GM13977 (cell line): Measurements from ENCODE around the gene RHCG.
"Not testable (repeated sequence)": the region's sequence is repeated elsewhere in the genome, so short reads cannot be mapped to it uniquely, and the experiment has no call there.

Source experiments
- DNase-seq: peaks from one replicate; pipeline ENCODE4 v3.0.0; 2012; ENCODE audit warnings: low spot score
- in situ Hi-C: fragments of 300-500 bp; cut with MboI; formaldehyde crosslinking; loops from one replicate; pipeline ENCODE4 v1.12.0; 2022; ENCODE audit warnings: low sequenced_read_pairs, low pct_unique_long_range_greater_than_20kb, mixed read lengths, inconsistent platforms; ENCODE audit not compliant: unreplicated experiment
- TF ChIP-seq, protein P1 (sequence below): IDR thresholded peaks from 2 replicates; pipeline ENCODE4 v1.5.1; 2012; ENCODE audit warnings: mild to moderate bottlenecking, control low read depth; ENCODE audit not compliant: insufficient read depth; ENCODE audit errors: extremely low read depth, missing control alignments

The RHCG gene

DNA sequence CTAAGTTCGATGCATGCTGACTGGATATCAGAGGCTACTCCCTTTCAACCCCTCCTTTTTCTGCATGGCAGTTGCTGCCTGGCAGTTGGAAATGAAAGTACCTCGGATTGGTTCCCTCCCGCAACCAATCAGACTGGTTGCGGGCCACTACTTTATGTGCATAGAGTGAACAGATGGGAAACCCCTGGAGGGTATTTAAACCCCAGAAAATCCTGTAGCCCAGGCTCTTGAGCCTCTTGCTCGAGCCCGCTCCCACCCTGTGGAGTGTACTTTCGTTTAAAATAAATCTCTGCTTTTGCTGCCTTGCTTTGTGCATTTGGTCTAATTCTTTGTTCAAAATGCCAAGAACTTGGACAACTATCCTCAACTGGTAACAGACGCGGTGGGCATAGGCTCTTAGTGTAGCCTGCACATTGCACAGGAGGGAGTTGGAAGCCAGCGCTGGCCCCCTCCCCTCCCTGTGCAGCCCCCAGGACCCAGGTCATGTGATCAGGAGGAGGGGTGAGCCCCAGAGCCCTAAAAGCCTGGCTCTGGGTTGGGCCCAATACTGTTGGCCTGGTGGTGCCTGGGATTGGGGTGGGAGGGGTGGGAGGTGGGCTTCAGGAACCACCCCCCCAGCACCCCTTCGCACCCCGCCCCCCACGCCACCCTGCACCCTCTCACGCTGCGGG is 26.8 kb downstream of the RHCG start:
- in situ Hi-C loops: no loop called here
- TF ChIP-seq, protein P1, sequence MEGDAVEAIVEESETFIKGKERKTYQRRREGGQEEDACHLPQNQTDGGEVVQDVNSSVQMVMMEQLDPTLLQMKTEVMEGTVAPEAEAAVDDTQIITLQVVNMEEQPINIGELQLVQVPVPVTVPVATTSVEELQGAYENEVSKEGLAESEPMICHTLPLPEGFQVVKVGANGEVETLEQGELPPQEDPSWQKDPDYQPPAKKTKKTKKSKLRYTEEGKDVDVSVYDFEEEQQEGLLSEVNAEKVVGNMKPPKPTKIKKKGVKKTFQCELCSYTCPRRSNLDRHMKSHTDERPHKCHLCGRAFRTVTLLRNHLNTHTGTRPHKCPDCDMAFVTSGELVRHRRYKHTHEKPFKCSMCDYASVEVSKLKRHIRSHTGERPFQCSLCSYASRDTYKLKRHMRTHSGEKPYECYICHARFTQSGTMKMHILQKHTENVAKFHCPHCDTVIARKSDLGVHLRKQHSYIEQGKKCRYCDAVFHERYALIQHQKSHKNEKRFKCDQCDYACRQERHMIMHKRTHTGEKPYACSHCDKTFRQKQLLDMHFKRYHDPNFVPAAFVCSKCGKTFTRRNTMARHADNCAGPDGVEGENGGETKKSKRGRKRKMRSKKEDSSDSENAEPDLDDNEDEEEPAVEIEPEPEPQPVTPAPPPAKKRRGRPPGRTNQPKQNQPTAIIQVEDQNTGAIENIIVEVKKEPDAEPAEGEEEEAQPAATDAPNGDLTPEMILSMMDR: no peak

DNA sequence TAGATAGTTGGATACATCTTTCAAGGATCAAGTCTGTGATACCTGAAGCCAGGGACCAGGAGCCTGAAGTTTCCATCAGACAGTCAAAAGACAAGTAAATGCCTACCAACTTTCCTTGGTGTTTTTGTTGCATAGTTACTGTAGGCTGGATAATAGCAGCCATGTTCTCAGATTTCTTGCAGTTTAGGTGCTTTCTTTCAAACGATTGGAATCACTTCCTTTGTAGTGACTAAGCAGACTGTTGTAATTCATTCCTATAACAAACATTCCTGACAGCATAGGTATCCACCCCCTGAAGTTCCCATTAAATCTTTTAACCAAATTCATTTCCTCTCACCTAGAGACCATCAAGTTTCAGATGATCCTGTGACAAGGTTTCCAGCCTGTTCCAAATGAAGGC is 27.6 kb downstream of the RHCG start:
- in situ Hi-C loops, DNase-seq: not testable (repeated sequence)

More for the DNA sequence above, 26.8 kb downstream of the RHCG start:
- no peak for DNase-seq

DNA sequence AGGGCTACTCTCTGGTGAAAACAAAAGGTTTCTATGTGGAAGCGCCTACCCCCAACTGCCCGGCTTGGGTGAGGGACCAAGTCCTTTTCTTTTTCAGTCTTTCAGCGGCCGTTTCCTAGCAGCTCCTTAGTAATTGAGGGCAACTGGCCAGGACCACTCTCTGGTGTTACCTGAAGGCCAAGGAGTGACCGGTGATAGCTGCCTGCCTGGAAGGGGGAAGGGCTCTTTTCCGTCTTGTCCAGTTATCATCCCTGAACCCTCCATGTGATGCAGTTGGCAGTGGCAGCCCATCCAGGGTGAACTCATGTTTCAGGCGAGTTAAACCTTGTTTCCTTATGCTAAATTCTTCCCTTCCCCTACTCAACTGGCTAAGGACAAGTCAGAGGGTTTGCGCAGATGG is 33.3 kb downstream of the RHCG start:
- in situ Hi-C loops: no loop called here
- TF ChIP-seq, protein P1: no peak
- no peak for DNase-seq

DNA sequence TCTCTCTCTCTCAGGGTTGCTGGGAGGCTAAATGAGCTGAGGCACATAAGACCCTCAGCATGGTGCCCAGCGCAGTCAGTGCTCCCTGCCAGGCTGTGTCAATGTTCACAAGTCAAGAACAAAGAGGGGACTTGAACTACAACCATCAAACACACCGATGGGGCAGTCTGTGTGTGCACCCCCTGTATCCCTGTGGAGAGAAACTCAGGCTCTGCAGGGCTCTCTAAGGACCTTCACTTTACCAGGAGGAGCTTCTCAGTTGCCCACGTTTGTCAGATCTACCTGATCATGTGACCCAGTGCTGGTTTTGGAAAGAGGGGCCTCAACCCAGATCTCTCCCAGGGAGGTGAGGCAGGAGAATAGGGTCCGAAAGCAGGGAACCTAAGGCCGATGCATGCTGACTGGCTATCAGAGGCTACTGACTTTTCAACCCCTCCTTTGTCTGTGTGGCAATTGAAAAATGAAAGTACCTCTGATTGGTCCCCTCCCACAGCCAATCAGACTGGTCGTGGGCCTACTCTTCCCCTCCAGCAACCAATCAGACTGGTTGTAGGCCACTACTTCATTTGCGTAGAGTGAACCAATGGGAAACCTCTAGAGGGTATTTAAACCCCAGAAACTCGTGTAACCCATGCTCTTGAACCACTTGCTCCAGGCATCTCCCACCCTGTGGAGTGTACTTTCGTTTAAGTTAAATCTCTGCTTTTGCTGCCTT is 34.0 kb downstream of the RHCG start:
- DNase-seq: no peak
- in situ Hi-C loops: no loop called here
- TF ChIP-seq, protein P1: no peak

DNA sequence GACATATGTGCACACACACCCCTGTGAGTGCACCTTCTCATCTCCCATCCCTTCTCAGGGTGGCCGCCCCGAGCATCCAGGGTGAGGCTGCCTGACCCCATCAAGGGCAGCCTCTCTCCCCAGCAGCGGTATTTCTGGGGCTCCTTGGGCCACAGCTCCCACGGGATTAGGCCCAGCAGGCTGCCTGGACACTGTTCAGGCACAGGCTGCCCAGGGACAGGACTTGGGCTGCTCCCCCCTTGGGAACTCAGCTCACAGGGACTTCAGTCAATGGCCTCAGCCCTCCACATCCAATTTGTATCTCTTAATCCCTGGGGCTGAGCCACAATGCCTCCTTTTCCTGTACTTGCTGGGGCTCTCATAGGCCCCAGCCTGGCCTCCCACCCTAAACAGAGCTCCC is 35.0 kb downstream of the RHCG start:
- TF ChIP-seq, protein P1: no peak
- DNase-seq: no peak
- in situ Hi-C loops: no loop called here

DNA sequence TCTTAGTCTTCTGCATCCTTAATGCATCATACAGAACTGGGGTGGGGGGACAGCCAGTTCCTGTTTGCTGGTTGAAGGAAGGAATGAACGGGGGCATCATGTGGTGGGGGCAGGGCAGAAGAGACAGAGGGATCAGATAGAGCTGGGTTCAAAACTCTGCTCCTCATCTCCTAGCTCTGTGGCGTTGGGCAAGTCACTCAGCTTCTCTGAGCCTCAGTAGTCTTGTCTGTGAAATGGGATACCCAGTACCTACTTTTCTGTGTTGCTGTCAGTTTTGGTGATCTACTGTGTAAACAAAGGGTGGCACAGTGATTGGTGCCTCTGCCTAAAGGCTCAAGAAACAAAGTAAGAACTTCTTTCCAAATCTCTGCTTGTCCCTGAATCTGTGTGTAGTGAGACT is 36.3 kb downstream of the RHCG start:
- in situ Hi-C loops: no loop called here
- TF ChIP-seq, protein P1: no peak
- no peak for DNase-seq

DNA sequence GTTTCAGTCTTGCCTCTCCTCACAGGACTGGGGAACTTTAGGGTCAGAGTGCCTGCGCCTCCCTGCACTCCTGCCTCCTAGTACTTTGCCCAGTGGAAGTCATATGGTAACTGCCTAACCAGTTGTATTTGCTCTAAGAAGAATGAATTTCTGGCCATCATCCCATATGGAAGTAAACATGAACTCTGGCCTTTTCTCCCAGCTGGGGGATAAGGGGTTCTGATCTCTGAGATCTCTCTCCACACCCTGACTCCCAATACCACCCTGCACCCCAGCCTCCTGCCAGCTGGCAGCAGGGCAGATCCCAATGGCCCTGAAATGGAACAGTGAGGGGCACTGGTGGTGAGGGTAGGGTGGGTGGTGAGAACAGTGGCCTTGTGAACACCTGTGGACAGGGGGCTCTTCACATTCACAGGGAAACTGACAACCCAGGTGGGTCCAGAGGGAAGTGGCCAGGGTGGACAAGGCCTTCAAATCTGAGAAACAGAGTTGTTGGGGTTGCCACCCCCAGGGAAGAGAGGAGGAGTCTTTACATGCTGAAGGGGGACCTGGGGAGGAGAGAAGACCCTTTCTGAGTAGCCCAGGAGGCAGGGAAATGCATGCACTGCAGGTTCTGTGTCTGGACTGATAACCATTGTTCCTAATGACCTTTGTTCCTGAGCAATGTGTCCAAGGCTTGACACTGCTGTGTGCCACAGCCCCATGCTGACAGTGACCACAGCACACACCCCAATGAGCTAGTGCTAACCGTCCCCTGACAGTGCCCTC is 36.9 kb downstream of the RHCG start:
- DNase-seq: no peak
- in situ Hi-C loops: no loop called here
- TF ChIP-seq, protein P1: no peak
